AML-193 (cell line): ENCODE data around the gene SCN4B.
A peak's percentile ranks its signal among the peaks of the same experiment; 100 is the strongest.

ENCODE experiments used
- DNase-seq, 2 experiments: peaks; one replicate each; lab custom pipeline; 2025; lab: John Stamatoyannopoulos, UW

Gene SCN4B

DNA sequence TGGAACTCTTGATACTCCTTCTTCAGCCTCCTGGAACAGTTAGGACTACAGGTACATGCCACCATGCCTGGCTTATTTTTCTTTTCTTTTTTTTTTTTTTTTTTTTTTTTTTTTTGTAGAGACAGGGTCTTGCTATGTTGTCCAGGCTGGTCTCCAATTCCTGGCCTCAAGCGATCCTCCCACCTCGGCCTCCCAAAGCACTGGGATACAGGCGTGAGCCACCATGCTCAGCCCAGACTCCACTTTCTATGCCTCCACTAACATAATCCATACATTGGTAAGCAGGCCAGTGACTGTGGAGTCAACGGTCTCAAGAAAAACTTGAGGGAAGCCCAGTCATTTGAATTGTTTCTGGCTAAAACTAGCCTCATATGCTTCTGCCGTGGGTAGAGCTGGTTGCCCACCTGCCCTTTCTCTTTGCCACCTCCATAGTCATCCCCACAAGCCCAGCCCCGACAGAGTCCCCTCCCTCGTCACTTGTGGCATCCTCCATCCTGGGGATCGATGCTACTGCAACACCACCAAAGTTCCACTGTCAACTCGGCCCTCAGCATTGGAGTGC is 21.5 kb upstream of the SCN4B start:
- no peak for DNase-seq

GRCh38 chr11:118172356-118172755 is 19.7 kb upstream of the SCN4B start:
- DNase-seq = no peak

DNA sequence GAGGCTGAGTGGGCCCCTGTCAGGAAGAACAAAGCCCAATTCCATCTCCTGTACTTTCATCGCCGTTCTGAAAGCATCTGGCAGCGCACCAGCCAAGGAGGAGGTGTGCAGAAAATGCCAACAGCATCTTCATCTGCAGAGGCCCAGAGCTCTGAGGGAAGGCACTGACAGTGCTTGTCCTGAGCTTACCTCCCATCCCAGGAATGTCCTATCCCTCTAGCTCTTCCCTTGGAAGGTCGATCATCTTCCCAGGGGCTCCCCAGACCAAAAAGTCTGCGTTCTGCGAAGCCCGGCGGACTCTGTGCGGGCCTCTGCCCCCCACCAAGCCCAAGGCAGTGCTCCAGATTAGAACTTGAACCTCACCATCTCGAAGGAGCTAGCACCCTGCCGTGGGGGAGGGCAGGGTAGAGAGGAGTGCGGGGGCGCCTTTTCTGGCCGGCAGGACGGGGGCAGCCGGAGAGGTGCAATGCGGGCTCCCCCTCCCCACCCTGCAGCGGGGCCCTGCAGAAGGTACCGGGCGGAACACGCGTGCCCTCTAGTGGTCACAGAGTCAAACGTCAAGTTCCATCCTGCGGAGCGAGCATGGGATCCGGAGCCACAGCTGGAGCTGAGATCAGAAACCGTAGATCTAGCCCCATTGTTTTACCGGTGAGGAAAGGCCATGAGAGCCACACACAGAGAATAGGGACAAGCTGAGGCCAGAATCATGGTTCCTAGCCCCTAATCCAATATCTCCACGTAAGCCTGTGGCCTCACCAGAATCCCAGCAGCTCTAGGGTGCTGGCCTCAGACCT is 18.8 kb upstream of the SCN4B start:
- DNase-seq = peak; percentile 45 to 52

DNA sequence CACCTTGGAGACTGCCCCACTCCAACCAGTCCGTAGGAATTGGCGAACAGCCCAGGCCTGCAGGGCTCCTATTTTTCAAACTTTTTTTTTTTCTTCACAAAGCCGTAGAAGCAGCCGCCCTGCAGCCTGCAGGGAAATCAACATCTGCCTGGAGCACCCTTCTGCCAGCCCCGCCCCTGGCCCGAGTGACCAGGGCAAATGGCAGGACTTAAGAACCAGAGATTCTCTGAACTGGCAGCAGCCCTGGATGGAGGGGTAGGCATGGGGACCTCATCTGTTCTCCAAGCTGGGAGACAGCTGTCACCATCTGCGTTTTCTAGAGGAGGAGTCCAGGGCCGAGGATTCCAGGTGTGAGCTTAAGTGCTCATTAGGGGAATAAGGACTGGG is 18.3 kb upstream of the SCN4B start:
- no peak for DNase-seq

DNA sequence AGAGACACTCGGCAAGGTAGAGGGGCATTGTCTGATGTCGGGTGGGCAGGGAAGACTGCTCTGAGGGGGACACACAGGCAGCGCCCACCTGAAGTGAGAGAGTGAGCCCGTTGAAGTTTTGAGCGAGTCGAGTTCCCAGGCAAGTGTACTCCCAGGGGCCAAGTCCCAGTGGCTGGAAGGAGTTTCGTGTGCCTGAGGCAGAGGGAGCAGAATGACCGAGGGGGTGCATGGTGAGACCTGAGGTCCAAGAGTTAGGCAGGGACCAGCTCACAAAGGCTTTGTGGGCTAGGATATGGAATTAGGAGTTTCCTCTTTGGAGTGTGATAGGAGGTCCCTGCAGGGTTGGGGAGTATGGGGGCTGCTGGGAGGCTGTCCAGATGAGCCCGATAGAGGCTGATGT is 17.6 kb upstream of the SCN4B start:
- no peak for DNase-seq

GRCh38 chr11:118169300-118170140 is 16.9 kb upstream of the SCN4B start:
- DNase-seq = no peak

DNA sequence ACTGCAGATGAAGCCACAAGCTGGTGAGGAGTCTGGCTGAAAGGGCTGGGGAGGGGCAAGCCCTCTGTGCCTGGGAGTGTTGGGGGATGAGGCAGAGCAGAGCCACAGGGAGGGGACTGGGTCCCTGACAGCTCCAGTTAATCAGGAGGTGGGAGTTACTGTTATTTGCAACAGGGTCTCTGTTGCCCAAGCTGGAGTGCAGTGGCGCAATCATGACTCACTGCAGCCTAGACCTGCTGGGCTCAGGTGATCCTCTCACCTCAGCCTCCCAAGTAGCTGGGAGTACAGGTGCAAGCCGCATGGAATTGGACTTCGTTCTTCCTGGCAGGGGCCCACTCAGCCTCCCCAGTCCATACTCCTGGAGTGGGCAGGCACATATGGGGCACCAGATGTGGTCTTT is 16.1 kb upstream of the SCN4B start:
- DNase-seq = no peak

DNA sequence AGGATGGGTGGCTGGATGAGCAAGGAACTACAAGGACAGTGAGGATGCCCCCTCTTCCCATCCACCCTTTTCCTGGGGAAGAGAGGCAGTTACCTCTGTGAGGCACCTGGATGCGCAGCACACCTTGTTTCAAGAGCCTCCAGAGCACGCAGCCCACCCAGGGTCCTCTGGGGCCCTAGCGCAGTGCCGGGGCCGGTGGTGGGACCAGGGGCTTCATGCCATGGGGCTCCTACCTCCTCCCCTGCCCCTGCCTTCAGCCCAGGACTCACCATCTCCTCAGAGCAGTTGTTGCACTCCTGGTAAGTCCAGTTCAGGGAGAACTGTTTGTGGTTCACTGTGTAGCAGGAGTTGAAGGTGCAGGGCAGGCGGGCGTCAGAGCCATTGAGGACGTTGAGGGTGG is 15.7 kb upstream of the SCN4B start:
- DNase-seq = no peak

- no peak for DNase-seq
These were observed 15.3 kb upstream of the SCN4B start for GRCh38 chr11:118167906-118168305.

DNA sequence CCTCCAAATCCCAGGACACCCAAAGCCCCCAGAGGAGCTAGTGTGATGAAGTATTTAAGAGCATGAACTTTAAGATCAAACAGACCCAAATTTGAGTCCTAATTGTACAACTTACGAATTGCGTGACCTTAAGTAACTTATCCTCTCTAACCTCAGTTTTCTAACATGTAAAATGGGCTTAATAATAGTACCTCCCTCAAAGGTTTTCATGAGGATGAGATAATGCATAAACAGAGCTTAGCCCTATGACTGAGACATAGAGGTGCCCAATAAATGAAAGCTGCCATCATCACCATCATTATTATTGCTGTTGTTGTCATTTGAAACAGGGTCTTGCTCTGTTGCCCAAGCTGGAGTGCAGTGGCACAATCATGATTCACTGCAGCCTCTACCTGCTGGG is 14.6 kb upstream of the SCN4B start:
- DNase-seq = no peak

- no peak for DNase-seq
These were observed 14.0 kb upstream of the SCN4B start for GRCh38 chr11:118166641-118167040.

DNA sequence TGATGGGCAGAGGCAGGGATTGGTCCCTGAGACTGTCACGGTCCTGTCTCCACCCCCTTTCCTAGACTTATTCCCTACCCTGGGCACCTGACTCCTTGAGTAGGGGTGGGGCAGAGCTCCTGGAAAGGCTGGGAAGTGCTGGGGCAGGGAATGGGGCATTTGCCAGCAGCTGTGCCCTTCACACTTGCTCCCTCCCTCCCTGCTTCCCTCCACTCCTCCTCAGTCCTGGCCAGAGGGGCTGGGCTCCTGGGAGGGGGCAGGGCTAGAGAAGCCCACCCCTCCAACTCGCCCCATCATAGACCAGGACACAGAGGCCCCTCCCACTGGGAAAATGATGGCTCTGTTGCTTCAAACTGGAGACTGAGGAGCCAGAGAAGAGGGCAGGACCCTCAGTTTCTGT is 12.3 kb upstream of the SCN4B start:
- DNase-seq = no peak

DNA sequence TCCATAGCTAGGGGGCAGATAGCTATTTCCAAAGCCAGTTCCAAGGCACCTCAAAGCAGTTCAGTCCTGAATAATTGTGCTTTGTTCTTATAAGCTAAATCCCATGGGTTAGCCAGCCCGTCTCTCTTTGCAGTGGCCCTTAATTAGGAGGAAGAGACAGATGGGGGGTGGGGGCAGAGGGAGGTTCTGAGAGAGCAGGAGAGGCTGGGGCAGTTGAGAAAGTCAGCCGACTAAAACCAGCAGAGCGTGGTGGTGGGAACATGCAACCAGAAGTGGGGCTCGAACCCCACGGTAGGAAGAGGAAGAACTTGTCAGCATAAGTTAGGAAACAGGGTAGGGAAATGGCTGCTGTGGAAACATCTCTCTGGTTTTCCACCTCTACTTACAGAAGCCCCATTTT is 10.9 kb upstream of the SCN4B start:
- no peak for DNase-seq

DNA sequence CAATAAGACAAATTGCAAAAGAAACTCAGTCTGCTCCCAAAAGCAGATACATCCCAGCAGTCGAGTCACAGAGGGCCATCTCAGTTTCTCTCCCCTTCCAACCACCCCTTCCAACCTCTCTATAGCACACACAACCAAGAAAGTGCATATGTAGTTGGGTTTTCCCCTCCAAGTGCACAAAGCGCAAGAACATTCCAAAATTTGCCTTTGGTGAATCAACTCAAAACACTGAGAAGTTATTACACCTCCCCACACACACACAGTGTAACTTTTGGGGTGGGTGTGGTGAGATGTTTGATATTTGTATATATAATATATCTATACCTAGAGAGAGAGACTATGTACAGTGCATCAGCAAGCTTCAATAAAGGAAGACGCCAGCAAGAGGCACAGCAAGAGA is 10.2 kb upstream of the SCN4B start:
- DNase-seq = no peak

GRCh38 chr11:118161786-118162185 is 9.2 kb upstream of the SCN4B start:
- DNase-seq = no peak

- DNase-seq = no peak
These were observed 4.7 kb upstream of the SCN4B start for GRCh38 chr11:118157186-118157895.

DNA sequence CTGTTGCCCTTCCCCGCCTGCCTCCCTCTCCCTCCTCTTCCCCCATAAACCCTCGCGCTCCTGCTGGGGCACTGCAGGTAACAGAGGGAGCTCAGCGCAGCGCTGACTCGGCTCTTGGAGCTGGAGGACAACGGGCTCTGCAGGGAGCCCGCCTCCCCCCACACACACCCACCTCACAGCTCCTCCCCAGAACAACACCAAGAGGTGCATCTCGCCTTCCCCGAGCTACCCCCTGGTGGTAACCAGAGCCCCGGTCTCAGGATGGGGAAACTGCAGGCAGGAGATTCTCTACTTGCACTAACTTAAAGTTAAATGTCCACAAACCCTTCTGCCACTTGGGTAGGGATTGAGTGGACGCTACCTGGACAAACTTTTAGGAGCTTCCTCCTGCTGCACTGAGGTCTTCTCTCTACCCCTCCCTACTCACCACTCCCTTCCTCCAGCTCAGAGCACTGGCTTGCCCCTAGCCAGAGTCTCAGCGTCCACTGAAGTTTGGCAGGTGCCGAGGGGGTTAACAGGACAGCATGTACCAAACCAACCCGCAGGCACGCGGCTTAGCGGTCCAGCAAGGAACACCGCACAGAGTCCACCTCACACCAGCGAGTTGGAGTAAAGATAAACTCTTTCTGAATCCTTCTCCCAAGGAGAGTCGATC is 4.0 kb upstream of the SCN4B start:
- DNase-seq = no peak

DNA sequence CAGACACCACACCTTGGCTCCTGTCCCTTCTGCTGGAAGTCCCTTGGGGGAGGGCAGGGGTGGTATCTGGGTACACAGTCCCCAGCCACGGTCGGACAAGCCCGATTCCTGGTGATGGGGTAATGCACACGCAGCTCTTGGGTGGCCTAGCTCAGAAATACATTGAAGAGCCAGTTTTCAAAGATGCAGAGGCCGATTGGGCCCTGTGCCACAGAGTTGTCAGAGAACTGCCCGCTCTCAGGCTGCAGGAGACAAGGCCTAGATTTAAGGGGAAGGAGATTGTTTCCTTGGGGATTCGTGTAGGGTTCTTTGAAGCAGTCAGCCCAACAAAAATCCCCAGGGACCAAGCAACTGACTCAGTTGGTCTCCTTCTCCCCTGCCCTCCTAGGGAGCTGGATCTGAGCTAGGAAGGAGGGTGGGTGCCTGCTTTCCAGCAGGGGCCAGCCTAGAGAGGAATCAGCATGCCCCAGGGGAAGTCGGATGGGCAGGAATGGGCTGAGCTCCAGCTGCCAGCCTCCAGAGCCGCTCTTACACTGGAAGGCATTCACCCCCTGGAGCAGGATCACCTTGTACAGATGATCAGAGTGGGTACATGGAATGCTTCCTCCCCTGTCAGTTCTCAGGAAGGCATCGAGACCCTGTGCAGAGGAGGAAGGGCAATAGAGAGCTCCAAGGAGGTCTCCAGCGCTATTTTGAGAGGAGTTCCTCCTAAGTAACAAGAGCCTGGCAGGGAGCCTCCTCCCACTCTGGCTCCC is 3.3 kb upstream of the SCN4B start:
- no peak for DNase-seq

GRCh38 chr11:118154641-118155040 is 2.0 kb upstream of the SCN4B start:
- DNase-seq = no peak

DNA sequence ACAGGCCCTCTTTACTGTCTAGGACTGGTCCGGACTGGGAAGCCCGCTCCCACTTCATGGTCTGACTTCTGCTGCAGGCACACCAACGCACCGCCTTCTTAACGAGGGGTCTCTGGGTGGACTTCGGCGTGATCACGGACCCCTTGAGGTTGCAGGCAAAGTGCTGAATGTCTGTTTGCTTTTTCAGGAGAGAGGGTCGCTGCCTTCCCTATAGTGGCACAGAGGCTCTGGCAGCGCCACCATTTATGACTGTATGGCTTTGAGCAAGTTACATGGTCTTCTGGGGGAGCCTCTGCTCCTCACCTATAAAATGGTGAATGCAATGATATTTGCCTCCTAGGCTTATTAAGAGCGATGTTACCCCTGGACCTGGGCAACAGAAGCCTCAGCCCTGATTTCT is 1.4 kb upstream of the SCN4B start:
- DNase-seq = no peak

GRCh38 chr11:118153516-118153915 is 893 bp upstream of the SCN4B start:
- no peak for DNase-seq
